Testis (tissue), 3 donors: ENCODE data around the gene SLC19A1. TPM values are rescaled to one million over a fixed set of nuclear protein-coding genes. Genes with fewer than 3 reads are reported as not detected.

Source experiments
- DNase-seq: peaks from one replicate; pipeline ENCODE4 v3.0.0-alpha.2; 2019
- H3K27ac ChIP-seq, 2 donors: fragments of 200-600 bp; sonication (generic); one replicate each; pipeline ENCODE4 v1.5.1; 2019
- H3K27me3 ChIP-seq: fragments of 200-600 bp; sonication (generic); one replicate; pipeline ENCODE4 v1.5.1; 2019
- H3K36me3 ChIP-seq: fragments of 200-600 bp; sonication (generic); one replicate; pipeline ENCODE4 v1.5.1; 2017; ENCODE audit warnings: low read depth; ENCODE audit errors: missing control alignments
- H3K4me1 ChIP-seq: fragments of 200-600 bp; sonication (generic); one replicate; pipeline ENCODE4 v1.5.1; 2019
- H3K4me3 ChIP-seq, 2 donors: fragments of 200-600 bp; sonication (generic); one replicate each; pipeline ENCODE4 v1.5.1; 2017 to 2019
- H3K9me3 ChIP-seq: fragments of 200-600 bp; sonication (generic); one replicate; pipeline ENCODE4 v1.5.1; 2017
- CTCF ChIP-seq, 3 experiments: fragments of 450-650 bp in 2 of 3; fragments of 200-600 bp in 1 of 3; sonication (generic) in 1 of 3; IDR thresholded peaks; one replicate each; pipeline ENCODE4 v1.5.1; 2016 to 2019; ENCODE audit warnings: antibody characterized with exemption in 3 of 3, mild to moderate bottlenecking in 2 of 3, moderate library complexity in 1 of 3
- POLR2A ChIP-seq: fragments of 450-650 bp; IDR thresholded peaks from one replicate; pipeline ENCODE4 v1.6.1; 2017; ENCODE audit warnings: antibody characterized with exemption, mild to moderate bottlenecking, moderate library complexity
- WGBS, 2 donors: methylation state at CpG; one replicate each; pipeline ENCODE4 v1.1.5; 2018; 5-methylcytosine and 5-hydroxymethylcytosine counted together
- intact Hi-C: fragments of 100-400 bp; cut with DNase I; formaldehyde crosslinking; loops from one replicate; pipeline ENCODE4 v1.15.1; 2023; ENCODE audit warnings: low total_unique reads
- polyA plus RNA-seq: library from polyadenylated mRNA; stranded (reverse); fragments of 350-450 nt; fragmentation: Illumina TruSeq; extraction: RNeasy Lipid Tissue Mini Kit (QIAGEN cat#74804); gene quantifications from one replicate; pipeline ENCODE4 v1.2.3, GENCODE V29; 2014; ENCODE audit warnings: low read depth, low replicate concordance; ENCODE audit not compliant: insufficient read depth
- total RNA-seq, 2 donors: library from RNA; depleted of rRNA; stranded (reverse); fragments of >200 nt; gene quantifications; one replicate each; pipeline ENCODE4 v1.2.3, GENCODE V29; 2016

The SLC19A1 gene
- total and polyA plus RNA-seq, 3 donors from 2014 or later = 5.5 to 17.4 (median 15.7) TPM

GRCh38 chr21:45480701-45481500 is 61.3 kb downstream of the SLC19A1 start:
- Histone ChIP-seq H3K27ac (no peak overlapping the region), H3K9me3 (no peaks in the 10 kb centered on the region), H3K4me1 (peaks cover 3% of the 10 kb centered on the region), H3K36me3 (no peaks in the 10 kb centered on the region), H3K4me3 (no peak overlapping the region), H3K27me3 (no peaks in the 10 kb centered on the region)
- no peak for DNase-seq
- 91 to 92% methylated on average over 14 to 35 of the region's 35 CpGs for WGBS, 2 donors
- TF ChIP-seq CTCF (IDR thresholded peaks at IDR 0.05) (no peak), POLR2A (no peak)
- intact Hi-C loops = no loop called here

- no peaks in the 10 kb centered on the region for H3K27me3 ChIP-seq
- H3K27ac ChIP-seq = no peak overlapping the region
- no peaks in the 10 kb centered on the region for H3K9me3 ChIP-seq
- intact Hi-C loops = no loop called here
- WGBS, 2 donors = 88 to 95% methylated on average over 10 to 37 of the region's 37 CpGs
- H3K36me3 ChIP-seq = no peaks in the 10 kb centered on the region
- no peak for TF ChIP-seq POLR2A
- TF ChIP-seq CTCF (IDR thresholded peaks at IDR 0.05) = no peak
- H3K4me3 ChIP-seq = no peak overlapping the region
- no peak for DNase-seq
- peaks cover 3% of the 10 kb centered on the region for H3K4me1 ChIP-seq
Measured at GRCh38 chr21:45479691-45480675, 62.3 kb downstream of the SLC19A1 start.

GRCh38 chr21:45478816-45479669 is 63.2 kb downstream of the SLC19A1 start:
- WGBS, 2 donors = 86 to 90% methylated on average over 31 of the region's 31 CpGs
- Histone ChIP-seq H3K4me3 (no peak overlapping the region), H3K27me3 (no peaks in the 10 kb centered on the region), H3K36me3 (no peaks in the 10 kb centered on the region), H3K4me1 (peaks cover 3% of the 10 kb centered on the region), H3K9me3 (no peaks in the 10 kb centered on the region), H3K27ac (no peak overlapping the region)
- no peak for DNase-seq
- no peak for TF ChIP-seq CTCF (IDR thresholded peaks at IDR 0.05)
- TF ChIP-seq POLR2A = no peak
- intact Hi-C loops = no loop called here

GRCh38 chr21:45478115-45478801 is 64.0 kb downstream of the SLC19A1 start:
- TF ChIP-seq CTCF (IDR thresholded peaks at IDR 0.05) = peak; percentile 75 to 88 (median 87)
- no peak for TF ChIP-seq POLR2A
- peaks cover 3% of the 10 kb centered on the region for H3K4me1 ChIP-seq
- WGBS, 2 donors = 50 to 56% methylated on average over 29 to 32 of the region's 32 CpGs
- no peaks in the 10 kb centered on the region for H3K36me3 ChIP-seq
- H3K9me3 ChIP-seq = no peaks in the 10 kb centered on the region
- H3K27me3 ChIP-seq = no peaks in the 10 kb centered on the region
- no peak overlapping the region for H3K27ac ChIP-seq
- H3K4me3 ChIP-seq = no peak overlapping the region
- peak; percentile 79 for DNase-seq
- intact Hi-C loops = no loop called here
